ENCODE results near the gene CSRP1. TPM values are rescaled to one million over a fixed set of nuclear protein-coding genes. Genes with fewer than 3 reads are reported as not detected.

Gene CSRP1
- polyA plus RNA-seq, 1 donor from 2014 or later = 4.2 TPM

- no peaks in the 10 kb centered on the region for H3K36me3 ChIP-seq (ENCODE audit: insufficient read depth, low read length)
- H3K27me3 ChIP-seq (ENCODE audit: insufficient read depth, low read depth, low read length) = peaks cover 38% of the 10 kb centered on the region
- TF ChIP-seq SMC3 (conservative IDR thresholded peaks at IDR 0.05; ENCODE audit: poor library complexity) = peak; percentile 11
- TF ChIP-seq RAD21 (conservative IDR thresholded peaks at IDR 0.05) = no peak
- peak within 1 kb of the TSS; percentile 11 for H2AFZ ChIP-seq (ENCODE audit: low read depth, low read length)
- H3K79me2 ChIP-seq (replicated peaks; ENCODE audit: insufficient read depth, low read length) = no peaks in the 10 kb centered on the region
- no peaks in the 10 kb centered on the region for H3K9me3 ChIP-seq (ENCODE audit: low read length)
- peak within 1 kb of the TSS; percentile 77 for H3K4me3 ChIP-seq (ENCODE audit: low read length)
- H3K27ac ChIP-seq (ENCODE audit: low read length) = no peak within 1 kb of the TSS
- H3F3A ChIP-seq (ENCODE audit: insufficient read depth, low read length, poor library complexity, severe bottlenecking) = no peaks in the 10 kb centered on the region
- H4K20me1 ChIP-seq (ENCODE audit: insufficient read depth) = no peaks in the 10 kb centered on the region
- no peaks in the 10 kb centered on the region for H3K9me2 ChIP-seq (ENCODE audit: insufficient read depth, low read length)
- peak within 1 kb of the TSS; percentile 46 for H3K9ac ChIP-seq (ENCODE audit: low read length)
- H3K4me2 ChIP-seq (ENCODE audit: low read length) = peak within 1 kb of the TSS; percentile 57
These were observed 32.0 kb upstream of the CSRP1 start, which contains the start of gene NAV1 for GRCh38 chr1:201538612-201539551. Gene NAV1 (plus strand): TSS chr1:201539127. CDS start chr1:201622885, 83,758 bp downstream.

GRCh38 chr1:201537891-201538611 is 31.1 kb upstream of the CSRP1 start:
- no peak for TF ChIP-seq MXI1 (conservative IDR thresholded peaks at IDR 0.05; ENCODE audit: poor library complexity, severe bottlenecking)
- TF ChIP-seq EZH2 (IDR thresholded peaks at IDR 0.05; ENCODE audit: borderline replicate concordance, insufficient read depth, low read length, poor library complexity, severe bottlenecking) = no peak
- no peak for TF ChIP-seq TAF1 (IDR thresholded peaks at IDR 0.05; ENCODE audit: low read depth)
- no peak for TF ChIP-seq EP300 (conservative IDR thresholded peaks at IDR 0.05; ENCODE audit: poor library complexity, severe bottlenecking)
- no peak for TF ChIP-seq SMC3 (conservative IDR thresholded peaks at IDR 0.05; ENCODE audit: poor library complexity)
- no peak for TF ChIP-seq RAD21 (conservative IDR thresholded peaks at IDR 0.05)
- no peak for TF ChIP-seq REST (IDR thresholded peaks at IDR 0.05; ENCODE audit: borderline replicate concordance)
- TF ChIP-seq CTCF (IDR thresholded peaks at IDR 0.05; ENCODE audit: poor library complexity, severe bottlenecking) = no peak
- no peak for TF ChIP-seq POLR2AphosphoS5 (IDR thresholded peaks at IDR 0.05)
- H3F3A ChIP-seq (ENCODE audit: insufficient read depth, low read length, poor library complexity, severe bottlenecking) = no peaks in the 10 kb centered on the region
- H3K79me2 ChIP-seq (replicated peaks; ENCODE audit: insufficient read depth, low read length) = no peaks in the 10 kb centered on the region
- peaks cover 38% of the 10 kb centered on the region for H3K27me3 ChIP-seq (ENCODE audit: insufficient read depth, low read depth, low read length)
- no peak overlapping the region for H3K27ac ChIP-seq (ENCODE audit: low read length)
- no peaks in the 10 kb centered on the region for H4K20me1 ChIP-seq (ENCODE audit: insufficient read depth)
- no peaks in the 10 kb centered on the region for H3K9me2 ChIP-seq (ENCODE audit: insufficient read depth, low read length)
- no peak overlapping the region for H2AFZ ChIP-seq (ENCODE audit: low read depth, low read length)
- no peaks in the 10 kb centered on the region for H3K36me3 ChIP-seq (ENCODE audit: insufficient read depth, low read length)
- H3K9me3 ChIP-seq (ENCODE audit: low read length) = no peaks in the 10 kb centered on the region
- peak overlapping the region; percentile 46 for H3K9ac ChIP-seq (ENCODE audit: low read length)
- H3K4me2 ChIP-seq (ENCODE audit: low read length) = peak overlapping the region; percentile 41
- peak overlapping the region; percentile 77 for H3K4me3 ChIP-seq (ENCODE audit: low read length)
